ENCODE results near the gene KCNRG.

DNA sequence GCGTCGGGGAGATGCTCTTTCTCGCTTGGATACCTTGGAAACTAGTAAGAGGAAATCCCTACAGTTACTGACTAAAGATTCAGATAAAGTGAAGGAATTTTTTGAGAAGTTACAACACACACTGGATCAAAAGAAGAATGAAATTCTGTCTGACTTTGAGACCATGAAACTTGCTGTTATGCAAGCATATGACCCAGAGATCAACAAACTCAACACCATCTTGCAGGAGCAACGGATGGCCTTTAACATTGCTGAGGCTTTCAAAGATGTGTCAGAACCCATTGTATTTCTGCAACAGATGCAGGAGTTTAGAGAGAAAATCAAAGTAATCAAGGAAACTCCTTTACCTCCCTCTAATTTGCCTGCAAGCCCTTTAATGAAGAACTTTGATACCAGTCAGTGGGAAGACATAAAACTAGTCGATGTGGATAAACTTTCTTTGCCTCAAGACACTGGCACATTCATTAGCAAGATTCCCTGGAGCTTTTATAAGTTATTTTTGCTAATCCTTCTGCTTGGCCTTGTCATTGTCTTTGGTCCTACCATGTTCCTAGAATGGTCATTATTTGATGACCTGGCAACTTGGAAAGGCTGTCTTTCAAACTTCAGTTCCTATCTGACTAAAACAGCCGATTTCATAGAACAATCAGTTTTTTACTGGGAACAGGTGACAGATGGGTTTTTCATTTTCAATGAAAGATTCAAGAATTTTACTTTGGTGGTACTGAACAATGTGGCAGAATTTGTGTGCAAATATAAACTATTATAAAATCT, 2.7 kb upstream of the KCNRG start:
- TF ChIP-seq, protein P1, sequence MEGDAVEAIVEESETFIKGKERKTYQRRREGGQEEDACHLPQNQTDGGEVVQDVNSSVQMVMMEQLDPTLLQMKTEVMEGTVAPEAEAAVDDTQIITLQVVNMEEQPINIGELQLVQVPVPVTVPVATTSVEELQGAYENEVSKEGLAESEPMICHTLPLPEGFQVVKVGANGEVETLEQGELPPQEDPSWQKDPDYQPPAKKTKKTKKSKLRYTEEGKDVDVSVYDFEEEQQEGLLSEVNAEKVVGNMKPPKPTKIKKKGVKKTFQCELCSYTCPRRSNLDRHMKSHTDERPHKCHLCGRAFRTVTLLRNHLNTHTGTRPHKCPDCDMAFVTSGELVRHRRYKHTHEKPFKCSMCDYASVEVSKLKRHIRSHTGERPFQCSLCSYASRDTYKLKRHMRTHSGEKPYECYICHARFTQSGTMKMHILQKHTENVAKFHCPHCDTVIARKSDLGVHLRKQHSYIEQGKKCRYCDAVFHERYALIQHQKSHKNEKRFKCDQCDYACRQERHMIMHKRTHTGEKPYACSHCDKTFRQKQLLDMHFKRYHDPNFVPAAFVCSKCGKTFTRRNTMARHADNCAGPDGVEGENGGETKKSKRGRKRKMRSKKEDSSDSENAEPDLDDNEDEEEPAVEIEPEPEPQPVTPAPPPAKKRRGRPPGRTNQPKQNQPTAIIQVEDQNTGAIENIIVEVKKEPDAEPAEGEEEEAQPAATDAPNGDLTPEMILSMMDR (IDR thresholded peaks at IDR 0.05; ENCODE audit: low read depth, low read length, poor library complexity, severe bottlenecking): no peak
- no peak for TF ChIP-seq EZH2phosphoT487 (IDR thresholded peaks at IDR 0.05; ENCODE audit: borderline replicate concordance, low read length)
